RCC 7860 (cell line): ENCODE results near the gene LPAR1.
"Not testable (repeated sequence)": the region's sequence is repeated elsewhere in the genome, so short reads cannot be mapped to it uniquely, and the experiment has no call there.

Experiments used
- DNase-seq: peaks from one replicate; pipeline ENCODE4 v3.0.0-alpha.2; 2015; ENCODE audit warnings: low spot score
- FAIRE-seq: peaks from 2 replicates; lab custom pipeline; 2012; peaks lifted over from hg19 to GRCh38; lab: Jason Lieb, UNC

LPAR1 gene, protein sequence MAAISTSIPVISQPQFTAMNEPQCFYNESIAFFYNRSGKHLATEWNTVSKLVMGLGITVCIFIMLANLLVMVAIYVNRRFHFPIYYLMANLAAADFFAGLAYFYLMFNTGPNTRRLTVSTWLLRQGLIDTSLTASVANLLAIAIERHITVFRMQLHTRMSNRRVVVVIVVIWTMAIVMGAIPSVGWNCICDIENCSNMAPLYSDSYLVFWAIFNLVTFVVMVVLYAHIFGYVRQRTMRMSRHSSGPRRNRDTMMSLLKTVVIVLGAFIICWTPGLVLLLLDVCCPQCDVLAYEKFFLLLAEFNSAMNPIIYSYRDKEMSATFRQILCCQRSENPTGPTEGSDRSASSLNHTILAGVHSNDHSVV

DNA sequence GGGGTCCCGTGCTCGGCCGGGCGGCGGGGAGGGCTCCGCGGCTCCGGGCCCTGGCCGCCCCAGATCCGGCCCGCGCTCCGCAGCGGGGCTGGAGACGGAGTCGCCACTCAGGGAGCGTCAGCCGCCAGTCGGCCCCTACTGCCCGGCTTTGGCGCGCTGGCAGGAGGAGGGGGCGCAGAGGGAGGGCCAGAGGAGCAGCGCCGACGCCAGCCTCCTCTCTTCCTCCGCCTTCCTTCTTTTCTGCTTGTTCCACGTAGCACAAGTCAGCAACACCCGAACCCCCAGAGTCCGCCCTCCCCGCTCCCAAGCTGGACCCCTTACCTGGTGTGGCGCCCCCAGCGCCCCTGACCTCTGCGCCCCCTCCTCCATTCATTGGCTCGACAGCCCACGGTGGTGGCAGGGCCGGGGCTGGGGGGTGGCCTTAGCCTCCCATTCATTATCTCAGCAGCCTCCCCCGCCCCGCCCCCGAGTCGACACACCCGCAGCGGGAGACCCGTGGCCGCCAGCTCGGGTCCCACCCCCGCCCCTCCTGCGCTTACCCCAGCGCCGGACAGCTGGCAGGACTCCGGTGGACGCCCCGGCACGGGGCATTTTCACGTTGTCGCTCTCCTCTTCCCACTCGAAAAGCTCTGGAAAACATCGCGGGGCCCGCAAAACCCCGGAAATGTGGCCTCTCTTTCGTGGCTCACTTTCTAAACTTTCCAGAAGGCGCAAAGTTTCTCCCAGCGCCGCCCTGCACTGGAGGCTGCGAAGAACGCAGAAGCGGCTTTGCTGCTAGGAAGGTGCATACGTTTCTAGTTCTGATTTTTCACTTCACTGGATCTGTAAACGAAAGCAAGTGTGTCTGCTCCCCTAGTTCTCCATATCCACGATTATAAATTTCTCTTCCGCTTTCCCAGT is at the start of gene LPAR1:
TSS of gene LPAR1 (minus strand) at position 140 of the 900 bp plus-strand sequence. CDS start 66,353 bp downstream, outside the sequence.
- peak; percentile 32 for DNase-seq
- FAIRE-seq: no peak

DNA sequence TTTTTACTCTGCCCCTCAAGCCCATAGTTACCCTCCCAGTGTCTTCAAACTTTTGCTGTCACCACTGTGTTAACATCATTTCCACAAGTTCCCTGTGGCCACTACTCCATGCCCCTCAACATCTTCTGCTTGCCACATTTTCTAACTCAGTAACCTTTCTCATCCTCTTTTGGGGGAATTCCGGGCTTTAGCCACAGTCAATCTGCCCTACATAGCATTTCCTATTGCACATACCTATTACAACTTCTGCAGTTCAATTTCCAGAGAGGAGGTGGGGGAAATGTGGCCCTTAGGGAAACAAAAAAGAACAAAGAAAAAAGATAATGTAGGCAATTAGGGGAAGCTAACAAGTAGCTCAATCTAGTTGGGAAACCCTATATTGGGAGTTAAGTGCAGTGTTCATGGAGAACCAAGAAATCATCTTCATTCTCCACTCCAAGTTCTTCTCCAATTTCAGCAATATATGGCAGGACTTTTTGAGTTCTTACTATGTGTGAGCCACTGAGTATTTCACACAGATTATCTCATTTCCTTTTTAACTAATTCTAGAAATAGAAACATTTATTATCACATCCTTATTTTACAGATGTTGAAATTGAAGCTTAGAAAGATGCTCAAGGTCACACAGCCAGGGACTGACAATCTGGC is 40.2 kb upstream of the LPAR1 start:
- no peak for DNase-seq
- FAIRE-seq: no peak

DNA sequence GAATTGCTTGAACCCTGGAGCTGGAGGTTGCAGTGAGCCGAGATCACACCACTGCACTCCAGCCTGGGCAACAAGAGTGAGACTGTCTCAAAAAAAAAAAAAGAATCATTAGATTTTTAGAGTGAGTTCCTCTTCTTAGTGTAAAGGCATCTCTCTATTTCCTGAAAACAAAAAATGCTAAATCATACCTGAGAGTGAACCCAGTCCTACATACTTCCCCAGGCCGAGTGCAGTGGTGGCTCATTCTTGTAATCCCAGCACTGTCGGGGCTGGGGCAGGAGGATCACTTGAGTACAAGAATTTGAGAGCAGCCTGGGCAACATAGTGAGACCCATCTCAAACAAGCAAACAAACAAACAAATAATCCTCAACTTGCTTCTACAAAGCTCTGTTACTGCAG is 38.2 kb upstream of the LPAR1 start:
- FAIRE-seq: no peak
- no peak for DNase-seq

DNA sequence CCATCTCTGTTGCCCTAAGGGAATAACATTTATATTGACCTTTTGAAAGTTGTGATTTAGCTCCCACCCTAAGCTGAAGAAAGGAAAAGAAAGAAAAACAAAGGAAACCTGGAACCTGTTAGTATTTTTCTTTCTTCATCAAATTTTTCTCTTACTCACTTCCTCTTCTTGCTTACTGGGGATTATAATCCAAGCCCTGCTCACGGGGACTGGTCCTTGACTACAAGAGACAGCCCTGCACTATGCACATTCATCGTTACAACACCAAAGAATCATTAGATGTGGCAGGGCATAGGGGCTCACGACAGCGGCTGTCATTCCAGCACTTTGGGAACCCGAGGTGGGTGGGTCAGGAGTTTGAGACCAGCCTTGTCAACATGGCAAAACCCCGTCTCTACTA is 37.8 kb upstream of the LPAR1 start:
- DNase-seq (no peak), FAIRE-seq (no peak)

DNA sequence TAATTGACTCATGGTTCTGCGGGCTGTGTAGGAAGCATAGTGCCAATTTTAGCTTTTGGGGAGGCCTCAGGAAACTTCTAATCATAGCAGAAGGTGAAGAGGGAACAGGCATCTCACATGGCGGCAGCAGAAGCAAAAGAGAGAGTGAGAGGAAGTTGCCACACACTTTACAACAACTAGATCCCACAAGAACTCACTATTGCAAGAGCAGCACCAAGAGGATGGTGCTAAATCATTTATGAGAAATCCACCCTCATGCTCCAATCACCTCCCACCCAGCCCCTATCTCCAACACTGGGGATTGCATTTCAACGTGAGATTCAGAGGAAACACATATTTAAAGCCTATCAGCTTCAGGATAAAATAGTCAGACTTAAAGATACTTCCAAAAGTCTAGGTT is 36.1 kb upstream of the LPAR1 start:
- no peak for DNase-seq
- no peak for FAIRE-seq

DNA sequence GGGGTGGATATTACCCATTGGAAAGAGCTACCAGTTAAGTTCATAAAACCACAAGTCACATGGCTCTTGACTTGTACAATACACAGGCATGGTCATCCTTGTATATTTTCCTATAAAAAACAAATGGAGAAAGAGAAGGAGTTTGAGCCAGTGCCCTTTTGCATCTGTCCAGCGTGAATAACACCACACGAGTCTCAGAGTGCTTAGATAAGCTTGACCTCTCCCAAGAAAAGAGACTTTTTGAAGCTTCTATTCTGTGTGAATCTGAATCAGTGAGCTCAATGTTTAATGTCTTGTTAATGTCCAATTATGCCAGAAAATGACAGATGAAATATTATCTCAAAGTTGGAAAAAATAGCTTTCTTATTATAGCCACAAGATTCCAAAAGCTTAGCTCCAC is 30.9 kb upstream of the LPAR1 start:
- FAIRE-seq (no peak), DNase-seq (no peak)

DNA sequence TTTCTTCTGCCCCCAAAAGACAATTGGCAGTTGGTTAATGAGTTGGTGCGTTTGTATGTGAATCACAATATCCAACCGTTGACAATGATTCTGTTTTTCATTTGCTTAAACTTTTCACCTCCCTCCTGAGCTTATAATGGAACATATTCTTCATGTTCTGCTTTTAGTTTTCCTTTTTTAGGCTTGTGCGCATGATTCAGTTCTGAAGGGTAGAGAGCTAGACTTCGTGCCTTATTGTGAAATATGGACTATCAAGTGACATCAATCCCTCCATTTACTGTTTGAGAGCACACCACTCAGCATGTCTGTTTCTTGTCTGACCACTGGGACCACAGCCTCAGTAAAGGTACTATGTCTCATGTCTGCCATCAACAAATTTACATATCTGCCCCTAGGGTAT is 30.5 kb upstream of the LPAR1 start:
- FAIRE-seq: no peak
- no peak for DNase-seq

DNA sequence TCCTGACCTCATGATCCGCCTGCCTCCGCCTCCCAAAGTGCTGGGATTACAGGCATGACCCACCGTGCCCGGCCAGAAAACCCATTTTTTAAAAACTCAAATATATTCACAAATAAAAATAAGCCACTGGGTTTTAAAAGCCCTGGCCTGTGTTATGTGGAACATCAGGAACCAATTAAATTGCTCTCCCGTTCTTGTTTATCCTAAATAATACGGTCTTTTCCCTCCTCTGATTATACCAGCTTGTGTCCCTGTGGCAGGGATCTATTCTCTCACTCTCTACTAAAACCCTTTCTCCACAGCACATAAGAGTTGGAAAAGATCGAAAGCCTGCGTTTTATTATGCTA is 30.1 kb upstream of the LPAR1 start:
- FAIRE-seq: no peak
- DNase-seq: no peak

DNA sequence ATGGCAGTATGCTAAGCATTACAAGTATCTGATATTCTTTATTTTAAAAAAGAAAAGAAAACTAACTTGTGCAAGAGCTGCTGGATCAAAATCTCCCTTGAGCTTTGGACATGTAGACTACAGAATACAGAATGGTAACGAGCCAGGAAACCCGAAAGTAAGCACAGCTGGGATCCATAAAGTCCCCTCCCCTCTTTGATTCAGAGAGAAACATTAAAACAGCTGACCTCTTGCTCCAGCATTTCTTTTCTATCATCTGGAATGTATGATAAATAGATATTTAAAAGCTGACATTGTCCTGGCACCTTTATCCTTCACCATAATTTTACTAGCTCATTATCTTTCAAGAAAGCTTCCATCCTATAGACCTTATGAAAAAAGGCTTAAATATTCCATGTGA is 28.2 kb upstream of the LPAR1 start:
- DNase-seq (no peak), FAIRE-seq (no peak)

DNA sequence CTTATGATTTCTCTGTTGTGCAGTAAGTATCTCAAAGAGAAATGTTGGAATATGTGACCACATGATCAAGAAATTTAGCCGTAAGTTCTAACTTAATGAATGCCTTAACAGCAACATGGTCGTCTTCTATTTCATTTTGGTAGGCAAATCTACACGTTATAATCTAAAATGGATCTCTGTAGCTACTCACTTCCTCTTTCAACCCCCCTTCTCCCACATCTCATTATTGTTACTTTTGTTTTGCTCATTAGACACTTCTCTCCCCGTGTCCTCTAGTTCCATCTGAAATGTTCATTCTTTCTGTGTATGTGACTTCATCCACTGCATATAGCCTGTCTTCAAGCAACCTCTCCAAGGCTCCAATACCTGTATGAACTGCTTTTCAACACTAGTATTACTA is 27.1 kb upstream of the LPAR1 start:
- FAIRE-seq (no peak), DNase-seq (no peak)

DNA sequence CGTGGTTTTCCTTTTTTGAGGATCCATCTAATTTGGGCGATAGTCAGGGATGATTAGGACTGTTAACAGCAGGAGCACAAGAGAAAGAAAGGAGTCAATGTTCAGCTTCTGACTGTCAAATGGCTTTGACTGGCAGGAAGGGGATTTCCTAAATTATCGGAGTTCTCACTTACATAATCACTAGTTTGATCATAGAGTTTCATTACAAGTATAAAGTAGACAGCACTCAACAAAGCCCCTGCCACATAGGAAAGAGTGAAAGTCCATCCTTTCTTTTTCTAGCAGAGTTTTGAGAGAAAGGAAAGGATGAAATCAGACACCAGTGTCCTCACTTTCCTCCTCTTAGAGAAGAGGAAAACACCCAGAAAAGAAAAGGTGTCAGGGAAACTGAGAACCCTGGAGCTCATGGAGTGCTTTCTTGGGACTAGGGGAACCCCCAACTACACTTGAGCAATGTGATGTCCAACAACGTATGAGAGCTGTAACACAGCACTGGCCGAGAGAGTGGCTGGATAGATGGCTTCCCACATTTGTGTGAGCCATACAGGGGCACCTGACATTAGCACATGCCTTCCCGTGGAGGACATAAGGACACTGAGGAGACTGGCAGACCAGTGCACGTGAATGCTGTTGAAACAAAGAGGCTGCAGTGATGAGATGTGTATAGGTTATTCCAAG is 26.0 kb upstream of the LPAR1 start:
- DNase-seq (no peak), FAIRE-seq (no peak)

DNA sequence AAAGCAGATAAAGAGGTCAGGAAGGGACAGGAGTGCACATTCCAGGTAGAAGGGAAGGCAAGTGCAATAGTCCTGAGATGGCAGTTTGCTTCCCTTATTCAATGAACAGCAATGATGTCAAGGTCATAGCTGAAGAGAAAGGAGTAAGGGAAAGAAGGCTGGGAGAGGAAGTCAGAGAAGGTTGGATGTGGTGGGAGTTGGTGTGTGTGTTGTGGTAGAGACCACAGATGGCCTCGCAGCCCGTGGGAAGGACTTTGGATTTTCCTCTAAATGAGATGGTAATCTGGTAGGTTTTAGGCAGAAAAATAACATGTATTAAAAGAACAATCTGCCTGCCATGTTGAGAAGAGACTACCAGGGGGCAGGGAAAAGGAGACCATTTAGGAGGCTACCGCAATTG is 25.1 kb upstream of the LPAR1 start:
- DNase-seq: no peak
- FAIRE-seq: no peak

DNA sequence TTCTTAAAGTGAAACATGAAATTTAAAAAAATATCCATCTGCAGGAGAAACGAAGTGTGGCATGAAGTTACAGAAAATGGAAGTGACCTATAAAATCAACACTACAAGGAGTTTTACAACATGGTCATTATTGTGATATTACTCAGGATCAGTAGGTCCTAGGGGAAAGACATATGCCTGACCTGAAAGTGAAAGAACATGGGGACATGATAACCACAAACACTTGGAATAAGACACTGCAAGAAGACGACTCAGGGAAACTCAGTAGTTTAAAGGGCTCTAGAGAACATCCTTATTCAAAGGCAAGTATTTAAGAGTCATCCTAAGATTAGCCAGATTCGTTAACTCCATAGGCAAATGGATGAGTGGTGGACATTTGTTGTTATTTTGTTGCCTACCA is 19.9 kb upstream of the LPAR1 start:
- FAIRE-seq (no peak), DNase-seq (no peak)

DNA sequence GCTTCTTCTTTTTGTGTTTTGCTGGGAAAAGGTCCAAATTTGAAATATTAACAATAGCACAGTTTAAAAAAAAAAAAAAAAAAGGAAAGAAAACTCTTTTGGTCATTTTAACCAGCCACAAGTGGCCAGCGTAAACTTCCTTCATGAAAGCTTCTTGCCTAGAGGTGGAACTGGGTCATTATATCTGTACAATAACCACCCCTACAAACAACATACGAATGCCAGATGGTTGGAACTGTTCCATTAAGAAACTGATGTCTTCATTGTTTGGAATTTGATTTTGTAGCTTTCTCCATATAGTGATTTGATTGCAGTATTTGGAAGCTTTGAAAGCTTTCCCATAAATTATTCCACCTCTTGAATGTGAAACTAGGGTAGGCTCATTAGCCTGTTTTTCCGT is 18.3 kb upstream of the LPAR1 start:
- DNase-seq (no peak), FAIRE-seq (no peak)

DNA sequence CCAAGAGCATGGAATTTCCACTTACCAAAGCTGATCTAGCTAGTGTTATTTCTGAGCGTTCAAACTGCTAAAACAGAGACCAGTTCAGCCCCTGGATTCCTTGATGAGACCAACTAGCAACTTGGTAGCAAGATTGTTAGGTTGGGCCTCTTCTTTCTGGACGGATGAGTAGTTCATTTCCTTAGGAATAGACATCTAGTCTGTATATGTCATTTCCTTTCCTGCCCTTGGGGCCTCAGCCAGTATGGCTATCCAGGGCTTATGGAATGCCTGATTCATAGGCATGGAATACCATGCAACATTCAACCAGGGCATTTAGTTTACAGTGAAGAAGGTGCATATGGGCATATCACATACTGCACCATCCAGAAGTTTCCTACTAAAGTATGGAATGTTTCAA is 14.5 kb upstream of the LPAR1 start:
- FAIRE-seq: no peak
- peak; percentile 60 for DNase-seq

DNA sequence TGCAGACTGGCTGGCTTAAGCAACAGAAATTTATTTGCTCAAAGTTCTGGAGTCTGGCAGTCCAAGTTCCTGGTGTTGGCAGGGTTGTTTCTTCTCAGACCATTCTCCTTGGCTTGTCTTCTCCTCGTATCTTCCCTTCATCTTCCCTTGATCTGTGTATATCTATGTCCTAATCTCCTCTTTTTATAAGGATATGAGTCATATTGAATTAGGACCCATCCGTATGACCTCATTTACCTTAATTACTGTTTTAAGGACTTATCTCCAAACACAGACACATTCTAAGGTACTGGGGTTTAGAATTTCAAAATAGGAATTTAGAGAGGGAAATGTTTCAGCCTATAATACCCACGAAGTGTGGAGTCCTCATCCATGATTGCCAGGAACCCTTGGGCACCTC is 13.1 kb upstream of the LPAR1 start:
- DNase-seq: no peak
- no peak for FAIRE-seq

DNA sequence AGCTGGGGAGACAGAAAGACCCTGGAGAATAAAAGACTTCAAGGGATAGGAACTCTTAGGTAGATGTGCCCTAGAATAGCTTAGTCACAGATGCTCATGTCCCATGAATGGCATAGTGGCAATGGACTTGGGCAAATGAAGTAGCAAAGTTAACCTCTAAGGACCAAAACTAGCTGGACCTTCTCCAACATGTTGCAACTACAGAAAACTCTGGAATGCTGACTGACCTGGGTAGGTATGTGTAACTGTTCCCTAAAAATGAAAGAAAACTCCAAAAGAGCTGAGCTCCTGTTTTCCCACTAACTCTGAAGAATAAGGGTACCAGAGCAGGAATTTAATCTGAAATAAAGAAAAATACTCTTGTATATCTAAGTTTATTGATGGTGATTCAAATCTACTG is 12.5 kb upstream of the LPAR1 start:
- DNase-seq (no peak), FAIRE-seq (no peak)

DNA sequence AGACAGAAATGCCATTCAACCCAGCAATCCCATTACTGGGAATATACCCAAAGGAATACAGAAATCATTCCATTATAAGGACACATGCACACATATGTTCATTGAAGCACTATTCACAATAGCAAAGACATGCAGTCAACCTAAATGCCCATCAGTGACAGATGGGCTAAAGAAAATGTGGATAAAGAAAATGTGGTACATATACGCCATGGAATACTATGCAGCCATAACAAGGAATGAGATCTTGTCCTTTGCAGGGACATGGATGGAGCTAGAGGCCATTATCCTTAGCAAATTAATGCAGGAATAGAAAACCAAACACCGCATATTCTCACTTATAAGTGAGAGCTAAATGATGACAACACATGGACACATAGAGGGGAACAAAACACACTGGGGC is 9.0 kb upstream of the LPAR1 start:
- not testable (repeated sequence) for DNase-seq, FAIRE-seq

DNA sequence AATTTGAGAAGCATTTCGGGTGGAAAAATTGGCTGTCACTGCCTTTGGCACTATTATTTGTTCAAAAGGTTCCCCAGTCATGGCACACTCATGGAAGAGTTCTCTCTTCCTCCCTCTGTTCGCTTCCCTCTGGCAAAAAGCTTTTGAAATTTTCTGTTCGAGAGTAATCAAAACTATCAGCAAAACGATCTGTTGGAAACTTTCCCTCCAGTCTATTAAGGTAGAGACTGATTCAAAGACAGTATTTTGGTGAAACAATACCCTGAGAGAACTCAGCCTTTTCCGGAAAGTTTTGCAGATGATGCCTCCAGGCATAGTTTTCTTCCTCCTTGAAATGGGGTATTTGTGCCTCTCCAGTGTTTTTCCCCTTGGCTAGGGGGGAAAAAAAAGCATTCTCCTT is 3.6 kb upstream of the LPAR1 start:
- no peak for FAIRE-seq

DNA sequence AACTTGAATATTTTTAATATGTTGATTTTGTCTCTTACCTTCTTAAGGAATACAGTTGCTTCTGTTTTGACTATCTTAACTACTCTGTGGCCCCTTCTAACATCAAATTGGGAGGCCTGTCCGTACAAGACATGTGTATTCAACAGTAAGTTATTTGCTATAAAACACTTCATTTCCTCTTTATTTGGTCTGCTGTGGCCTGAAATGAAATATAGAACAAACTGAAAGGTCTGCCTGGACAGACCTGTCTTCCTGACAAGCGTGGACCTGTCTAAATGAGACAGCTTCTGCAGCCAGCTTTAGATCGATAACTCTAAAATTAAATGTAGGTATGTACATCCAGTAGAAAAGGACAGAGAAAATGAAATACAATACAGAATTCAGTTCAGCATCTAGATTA is 2.2 kb upstream of the LPAR1 start:
- FAIRE-seq (no peak), DNase-seq (no peak)

More for the DNA sequence above, 3.6 kb upstream of the LPAR1 start:
- DNase-seq: no peak

DNA sequence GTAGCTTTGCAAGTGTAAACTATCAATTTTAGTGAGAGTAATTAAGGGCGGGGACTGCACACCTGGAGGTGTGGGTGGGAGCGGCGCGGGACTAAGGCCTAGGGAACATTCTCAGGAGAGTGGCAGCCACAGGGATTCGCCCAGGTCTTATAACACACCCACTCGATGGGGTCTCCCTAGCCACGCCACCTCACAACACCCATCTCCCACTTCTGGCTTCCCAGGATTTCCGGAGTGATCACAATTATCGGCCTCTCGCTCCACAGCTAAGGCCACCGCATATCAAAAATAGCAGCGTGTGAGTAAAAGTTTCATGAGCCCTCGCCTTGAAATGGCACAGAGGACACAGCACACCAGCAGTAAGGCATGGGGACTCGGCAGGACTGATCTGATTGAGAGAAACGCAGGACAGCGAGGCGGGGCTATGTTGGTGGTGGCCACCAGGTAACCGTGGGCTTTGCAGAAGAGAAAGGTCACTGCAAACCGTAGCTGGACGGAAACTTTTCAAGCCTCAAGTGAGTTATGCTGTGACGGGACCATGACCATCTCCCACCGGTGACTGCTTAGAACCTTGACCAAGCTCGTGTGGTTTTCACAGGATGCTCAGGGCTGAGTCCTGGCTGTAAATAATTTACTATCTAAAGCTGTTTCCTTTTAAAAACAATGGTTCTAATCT is 1.1 kb upstream of the LPAR1 start:
- FAIRE-seq (peak; percentile 90), DNase-seq (peak; percentile 67)
